Stimulated activated CD8-positive, alpha-beta memory T cell treated with anti-CD3 and anti-CD28 coated beads, Interleukin-7, amount 100 ng/mL, for 24 hours (primary cell): Measurements from ENCODE around the gene OR51V1.
"Not testable (repeated sequence)": the region's sequence is repeated elsewhere in the genome, so short reads cannot be mapped to it uniquely, and the experiment has no call there.

ENCODE experiments used
- DNase-seq: peaks from one replicate; pipeline ENCODE4 v3.0.0-alpha.2; 2020; ENCODE audit warnings: low read depth

OR51V1 gene

GRCh38 chr11:5200582-5200981 lies at the start of gene OR51V1:
Gene OR51V1 (minus strand): TSS chr11:5200682. CDS start chr11:5200682, 0 bp downstream.
- no peak for DNase-seq

GRCh38 chr11:5249807-5250396 lies 49.4 kb upstream of the OR51V1 start, which contains the start of gene HBG1:
Gene HBG1 (minus strand): TSS chr11:5249857. CDS start chr11:5249804, 53 bp downstream.
- DNase-seq = not testable (repeated sequence)

GRCh38 chr11:5248498-5248897 lies 48.0 kb upstream of the OR51V1 start:
- DNase-seq = not testable (repeated sequence)

GRCh38 chr11:5247472-5248192 lies 47.1 kb upstream of the OR51V1 start:
- DNase-seq = no peak

GRCh38 chr11:5246772-5247471 lies 46.4 kb upstream of the OR51V1 start:
- no peak for DNase-seq

- no peak for DNase-seq
These were observed 44.7 kb upstream of the OR51V1 start for GRCh38 chr11:5245155-5245554.

- no peak for DNase-seq
These were observed 43.3 kb upstream of the OR51V1 start for GRCh38 chr11:5243816-5244180.

- DNase-seq = no peak
These were observed 42.7 kb upstream of the OR51V1 start for GRCh38 chr11:5242933-5243815.

- no peak for DNase-seq
These were observed 41.7 kb upstream of the OR51V1 start for GRCh38 chr11:5242208-5242607.

GRCh38 chr11:5241458-5241857 lies 41.0 kb upstream of the OR51V1 start:
- DNase-seq = no peak

- DNase-seq = no peak
These were observed 40.0 kb upstream of the OR51V1 start for GRCh38 chr11:5240458-5240857.

GRCh38 chr11:5240056-5240455 lies 39.6 kb upstream of the OR51V1 start:
- DNase-seq = no peak

- DNase-seq = no peak
These were observed 38.6 kb upstream of the OR51V1 start for GRCh38 chr11:5239046-5239445.

- DNase-seq = no peak
These were observed 38.0 kb upstream of the OR51V1 start for GRCh38 chr11:5238486-5238885.

GRCh38 chr11:5237420-5237819 lies 36.9 kb upstream of the OR51V1 start:
- no peak for DNase-seq

GRCh38 chr11:5235364-5236095 lies 35.0 kb upstream of the OR51V1 start:
- DNase-seq = no peak

GRCh38 chr11:5234381-5234834 lies 33.9 kb upstream of the OR51V1 start, which contains the start of gene HBD:
Gene HBD (minus strand): TSS chr11:5234483. CDS start chr11:5234433, 50 bp downstream.
- DNase-seq = no peak

- no peak for DNase-seq
These were observed 32.8 kb upstream of the OR51V1 start for GRCh38 chr11:5233307-5233706.

- no peak for DNase-seq
These were observed 32.3 kb upstream of the OR51V1 start for GRCh38 chr11:5232821-5233220.

- no peak for DNase-seq
These were observed 31.7 kb upstream of the OR51V1 start for GRCh38 chr11:5232176-5232575.

- no peak for DNase-seq
These were observed 30.6 kb upstream of the OR51V1 start for GRCh38 chr11:5231111-5231510.
